Endothelial cell of umbilical vein (primary cell): Measurements from ENCODE around the gene YPEL1.

Experiments
- CTCF ChIP-seq, 2 donors: IDR thresholded peaks; 1 replicate in 1 of 2; 2 replicates in 1 of 2; pipeline ENCODE4 v1.5.1; 2011; ENCODE audit warnings: low read length in 2 of 2, mild to moderate bottlenecking in 2 of 2, moderate library complexity in 2 of 2, control low read depth in 1 of 2, inconsistent platforms in 1 of 2, low read depth in 1 of 2; ENCODE audit not compliant: insufficient read depth in 1 of 2; ENCODE audit errors: extremely low read depth in 1 of 2
- POLR2A ChIP-seq: IDR thresholded peaks from 2 replicates; pipeline ENCODE4 v1.6.1; 2012; ENCODE audit warnings: low read depth, mild to moderate bottlenecking, control low read depth, low read length

- TF ChIP-seq CTCF (IDR thresholded peaks at IDR 0.05; ENCODE audit: extremely low read depth in 1 of 2, insufficient read depth in 1 of 2, low read depth in 1 of 2, low read length in 2 of 2) = no peak
- no peak for TF ChIP-seq POLR2A
Measured at GRCh38 chr22:21688706-21689381, 46.8 kb downstream of the YPEL1 start.
